AG09309 (cell line): Measurements from ENCODE around the gene MAN1B1.
"Not testable (repeated sequence)": the region's sequence is repeated elsewhere in the genome, so short reads cannot be mapped to it uniquely, and the experiment has no call there.

Experiments
- DNase-seq: peaks from one replicate; pipeline ENCODE4 v3.0.0-alpha.2; 2010; ENCODE audit warnings: low read depth
- H3K4me3 ChIP-seq: 2 replicates; pipeline ENCODE4 v1.5.1; 2011; ENCODE audit warnings: mild to moderate bottlenecking, low read depth, low read length, moderate library complexity; ENCODE audit not compliant: control insufficient read depth
- TF ChIP-seq, protein P1 (sequence below): IDR thresholded peaks from 2 replicates; pipeline ENCODE4 v1.5.1; 2011; ENCODE audit warnings: mild to moderate bottlenecking, low read depth, low read length, inconsistent platforms; ENCODE audit not compliant: insufficient read depth, control insufficient read depth; ENCODE audit errors: missing control alignments

Gene MAN1B1

DNA sequence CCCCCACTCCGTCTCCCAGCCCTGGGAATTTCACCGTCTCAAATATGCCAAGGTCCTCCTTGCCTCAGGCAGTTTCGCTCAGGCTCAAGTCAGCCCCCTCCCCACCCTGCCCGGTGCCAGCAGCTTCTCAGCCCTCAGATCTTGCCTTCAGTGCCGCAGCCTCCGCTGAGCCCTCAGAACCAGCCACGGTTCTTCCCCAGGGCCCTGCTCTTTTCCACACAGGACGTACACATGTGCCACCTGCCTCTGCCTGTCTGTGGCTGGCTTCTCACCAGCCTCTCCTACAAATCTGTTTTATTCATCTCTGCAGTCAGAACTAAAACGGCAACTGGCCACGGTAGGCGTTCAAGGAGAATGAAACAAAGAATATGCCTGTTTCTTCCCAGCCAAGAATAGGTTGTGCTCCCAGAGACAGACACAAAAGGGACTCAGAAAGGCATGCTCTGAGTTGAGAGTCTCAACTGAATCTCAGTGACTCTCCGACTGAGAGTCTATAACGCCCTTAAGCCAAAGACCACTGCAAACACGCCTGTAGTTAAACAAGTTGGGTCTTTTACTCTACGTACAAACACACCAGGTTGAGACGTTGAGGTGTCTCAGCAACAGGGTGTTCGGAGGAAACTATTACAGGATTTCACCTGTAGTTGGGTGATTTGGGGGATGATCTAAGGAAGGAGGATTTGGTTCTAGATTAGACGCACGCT is 41.5 kb downstream of the MAN1B1 start:
- peak overlapping the region; percentile 91 for H3K4me3 ChIP-seq
- TF ChIP-seq, protein P1, sequence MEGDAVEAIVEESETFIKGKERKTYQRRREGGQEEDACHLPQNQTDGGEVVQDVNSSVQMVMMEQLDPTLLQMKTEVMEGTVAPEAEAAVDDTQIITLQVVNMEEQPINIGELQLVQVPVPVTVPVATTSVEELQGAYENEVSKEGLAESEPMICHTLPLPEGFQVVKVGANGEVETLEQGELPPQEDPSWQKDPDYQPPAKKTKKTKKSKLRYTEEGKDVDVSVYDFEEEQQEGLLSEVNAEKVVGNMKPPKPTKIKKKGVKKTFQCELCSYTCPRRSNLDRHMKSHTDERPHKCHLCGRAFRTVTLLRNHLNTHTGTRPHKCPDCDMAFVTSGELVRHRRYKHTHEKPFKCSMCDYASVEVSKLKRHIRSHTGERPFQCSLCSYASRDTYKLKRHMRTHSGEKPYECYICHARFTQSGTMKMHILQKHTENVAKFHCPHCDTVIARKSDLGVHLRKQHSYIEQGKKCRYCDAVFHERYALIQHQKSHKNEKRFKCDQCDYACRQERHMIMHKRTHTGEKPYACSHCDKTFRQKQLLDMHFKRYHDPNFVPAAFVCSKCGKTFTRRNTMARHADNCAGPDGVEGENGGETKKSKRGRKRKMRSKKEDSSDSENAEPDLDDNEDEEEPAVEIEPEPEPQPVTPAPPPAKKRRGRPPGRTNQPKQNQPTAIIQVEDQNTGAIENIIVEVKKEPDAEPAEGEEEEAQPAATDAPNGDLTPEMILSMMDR, result no peak
- DNase-seq, result no peak

DNA sequence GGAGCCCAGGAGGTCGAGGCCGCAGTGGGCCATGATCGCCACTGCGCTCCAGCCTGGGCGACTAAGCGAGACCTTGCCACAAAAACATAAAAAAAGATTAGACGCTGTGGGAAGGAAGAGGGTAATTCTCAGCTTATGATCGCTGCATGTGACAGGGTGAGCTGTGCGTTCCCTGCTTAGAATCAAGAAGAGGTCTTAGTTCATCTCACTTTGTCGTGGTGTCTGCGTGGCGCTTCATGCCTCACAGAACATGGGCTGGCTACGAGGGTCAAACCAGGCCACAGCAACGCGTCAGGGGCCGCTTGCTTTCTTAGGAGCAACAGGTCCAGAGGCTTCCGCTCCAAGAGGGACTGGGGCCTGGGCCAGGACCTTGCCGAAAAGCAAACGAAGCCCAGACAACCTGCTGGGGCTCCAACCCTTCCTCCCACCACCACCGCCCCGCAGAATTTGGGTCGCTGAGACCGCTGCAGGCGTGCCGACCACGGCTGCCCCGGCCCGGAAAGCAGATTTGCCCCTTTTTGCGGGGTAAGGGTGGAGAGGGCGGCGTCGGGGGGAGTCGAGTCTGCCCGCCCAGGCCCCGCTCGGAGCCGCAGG is 42.2 kb downstream of the MAN1B1 start:
- DNase-seq, result no peak
- peak overlapping the region; percentile 91 for H3K4me3 ChIP-seq
- TF ChIP-seq, protein P1, result no peak

DNA sequence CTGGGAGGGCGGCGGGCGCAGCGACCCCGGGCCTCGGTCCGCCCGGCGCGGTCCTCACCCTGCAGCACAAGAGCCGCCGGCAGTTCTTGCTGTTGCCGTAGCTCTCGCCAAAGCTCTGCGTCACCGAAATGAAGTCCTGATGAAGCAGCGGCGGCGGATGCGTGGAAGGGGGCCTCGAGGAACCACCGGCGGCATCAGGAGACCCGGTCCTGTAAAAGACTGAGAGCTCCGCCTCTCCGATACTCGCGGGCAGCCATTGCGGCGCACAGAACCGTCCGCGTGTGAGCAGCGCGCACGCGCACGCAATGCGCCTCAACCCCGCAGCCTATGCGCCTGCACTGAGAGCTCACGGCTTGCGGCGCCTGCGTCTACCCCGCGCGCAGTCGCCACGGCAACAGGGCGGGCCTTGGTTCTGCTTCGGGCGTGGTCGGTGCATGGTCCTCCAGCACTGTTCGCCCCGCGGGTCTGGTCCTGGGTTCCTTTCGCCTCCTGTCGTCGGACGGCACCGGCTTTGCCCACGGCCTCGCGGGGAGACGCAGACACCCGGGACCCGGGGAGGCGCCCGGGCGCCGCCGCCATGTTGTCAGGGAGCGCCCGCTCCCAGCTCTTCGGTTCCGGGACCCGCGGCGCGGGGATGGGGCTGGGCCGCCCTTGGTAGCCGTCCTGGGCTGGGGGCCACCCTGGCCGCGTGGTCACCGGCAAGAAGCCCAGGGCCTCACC is 42.8 kb downstream of the MAN1B1 start:
- TF ChIP-seq, protein P1, result no peak
- DNase-seq, result peak; percentile 64
- H3K4me3 ChIP-seq, result peak overlapping the region; percentile 91

DNA sequence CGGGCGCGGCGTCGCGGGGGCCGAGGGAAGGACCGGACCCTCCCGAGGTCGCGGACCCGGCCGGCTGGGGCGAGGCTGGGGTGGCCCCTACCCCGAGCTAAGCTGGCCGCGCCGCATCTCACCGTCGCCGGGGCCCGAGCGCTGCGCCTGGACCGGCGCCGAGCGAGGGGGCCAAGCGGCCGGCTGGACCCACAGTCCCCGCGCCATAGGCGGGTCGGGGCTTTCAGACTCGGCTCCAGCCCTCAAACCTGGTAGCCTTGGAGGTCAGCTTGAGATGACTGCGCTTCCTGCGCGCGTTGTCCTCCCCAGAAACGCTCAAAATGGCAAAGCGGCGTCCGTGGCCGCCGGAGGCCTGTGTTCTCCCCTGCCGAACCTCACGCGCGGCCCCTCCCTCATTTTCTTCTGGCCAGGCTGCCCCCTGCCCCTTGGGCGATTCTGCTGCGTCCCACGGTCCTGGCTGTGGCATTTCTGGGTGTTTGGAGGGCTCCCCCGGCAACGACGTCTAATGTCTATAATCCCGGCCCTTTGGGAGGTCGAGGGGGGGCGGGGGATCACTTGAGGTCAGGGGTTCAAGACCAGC is 43.5 kb downstream of the MAN1B1 start:
- DNase-seq, result no peak
- TF ChIP-seq, protein P1, result no peak
- H3K4me3 ChIP-seq, result peak overlapping the region; percentile 91

DNA sequence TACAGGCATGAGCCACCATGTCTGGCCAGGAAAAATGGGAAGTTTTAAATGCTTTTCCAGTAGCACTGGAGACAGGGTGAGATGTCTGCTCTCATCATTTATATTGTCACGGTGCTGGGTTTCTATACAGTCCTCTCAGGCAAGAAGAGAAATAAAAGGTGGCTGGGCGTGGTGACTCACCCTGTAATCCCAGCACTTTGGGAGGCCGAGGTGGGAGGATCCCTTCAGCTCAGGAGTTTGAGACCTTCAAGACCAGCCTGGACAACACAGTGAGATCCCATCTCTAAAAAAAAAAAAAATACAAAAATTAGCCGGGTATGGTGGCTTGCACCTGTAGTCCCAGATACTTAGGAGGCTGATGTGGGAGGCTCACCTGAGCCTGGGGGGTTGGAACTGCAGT is 47.4 kb downstream of the MAN1B1 start:
- TF ChIP-seq, protein P1, result no peak
- H3K4me3 ChIP-seq, result no peak overlapping the region
- DNase-seq, result no peak

DNA sequence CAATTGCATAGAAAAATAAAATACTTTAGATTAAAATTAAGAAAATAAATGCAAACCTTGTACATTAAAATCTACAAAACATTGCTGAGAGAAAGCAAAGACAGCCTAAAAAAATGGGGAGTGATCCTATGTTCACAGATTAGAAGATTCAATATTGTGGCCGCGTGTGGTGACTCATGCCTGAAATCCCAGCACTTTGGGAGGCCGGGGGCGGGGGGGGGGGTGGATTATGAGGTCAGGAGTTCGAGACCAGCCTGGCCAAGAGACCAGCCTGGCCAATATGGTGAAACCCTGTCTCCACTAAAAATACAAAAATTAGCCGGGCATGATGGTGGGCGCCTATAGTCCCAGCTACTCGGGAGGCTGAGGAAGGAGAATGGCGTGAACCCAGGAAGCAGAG is 48.4 kb downstream of the MAN1B1 start:
- not testable (repeated sequence) for H3K4me3 ChIP-seq, DNase-seq
